ENCODE data around the gene TYK2. TPM values are rescaled to one million over a fixed set of nuclear protein-coding genes. Genes with fewer than 3 reads are reported as not detected.

Gene TYK2
- total and polyA plus RNA-seq, 2 of the 4 experiments (the other 2 are of a cell fraction): 40.9 to 97.9 TPM

DNA sequence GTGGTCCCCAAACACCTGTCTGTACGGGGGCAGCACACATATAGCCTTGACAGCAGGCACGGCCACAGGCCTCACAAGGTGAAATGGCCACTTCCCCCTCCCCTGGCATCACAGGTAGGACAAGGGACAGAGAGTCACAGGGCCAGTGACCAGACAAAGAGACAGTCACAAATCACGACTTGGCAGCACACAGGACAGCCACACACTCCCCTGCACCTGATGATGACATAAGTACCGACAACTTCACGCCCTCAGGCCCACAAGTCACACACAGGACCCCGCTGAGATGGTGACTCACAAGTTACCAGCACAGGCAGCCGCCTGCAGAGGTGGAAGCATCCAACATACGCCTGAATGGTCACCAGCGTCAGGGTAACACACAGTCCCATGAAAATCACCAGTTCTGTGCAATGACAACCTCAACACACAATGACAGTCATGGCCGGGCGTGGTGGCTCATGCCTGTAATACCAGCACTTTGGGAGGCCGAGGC lies 16.5 kb downstream of the TYK2 start:
- in situ Hi-C loops (cut with MboI; ENCODE audit: low sequenced_read_pairs) (no loop called here), intact Hi-C loops (cut with micrococcal nuclease) (no loop called here), dilution Hi-C loops (cut with HindIII; ENCODE audit: low sequenced_read_pairs, unreplicated experiment) (no loop called here)
- ChIA-PET CTCF (no interaction called here), POLR2A (ENCODE audit: unreplicated experiment) (no interaction called here)
- Histone ChIP-seq H2AFZ (replicated peaks; ENCODE audit: low read length, poor library complexity) (no peak overlapping the region), H2BK20ac (ENCODE audit: low read depth, low read length) (no peak overlapping the region), H3K27me3 (ENCODE audit: control insufficient read depth, insufficient read depth, low read length) (no peaks in the 10 kb centered on the region), H4K8ac (ENCODE audit: low read depth in 2 of 2, low read length in 2 of 2) (no peak overlapping the region), H3K18ac (ENCODE audit: low read depth, low read length) (no peak overlapping the region), H3K27ac (ENCODE audit: insufficient read depth, low read length) (no peak overlapping the region), H2AK5ac (ENCODE audit: low read depth, low read length) (no peak overlapping the region), H4K91ac (ENCODE audit: insufficient read depth, low read depth, low read length) (no peak overlapping the region), H3K4me3 (ENCODE audit: insufficient read depth, low read depth, low read length) (no peak overlapping the region), H3K36me3 (ENCODE audit: control insufficient read depth, insufficient read depth, low read length) (peaks cover 71% of the 10 kb centered on the region), H2BK120ac (ENCODE audit: low read depth, low read length) (no peak overlapping the region), H3K79me1 (ENCODE audit: low read depth in 1 of 2, low read length in 2 of 2) (peaks cover 0 to 8% of the 10 kb centered on the region in 2 experiments; a peak in 1 of 4 replicates), H3K14ac (replicated peaks; ENCODE audit: low read depth, low read length) (no peak overlapping the region), H2BK15ac (ENCODE audit: low read depth, low read length) (no peak overlapping the region), H3K9me1 (ENCODE audit: insufficient read depth, low read length) (no peaks in the 10 kb centered on the region), H3K9me3 (ENCODE audit: control insufficient read depth, insufficient read depth, low read length) (no peaks in the 10 kb centered on the region), H4K20me1 (ENCODE audit: insufficient read depth, low read length) (peaks cover 9% of the 10 kb centered on the region), H3K56ac (ENCODE audit: extremely low read depth, insufficient read depth, low read length) (no peak overlapping the region), H4K5ac (ENCODE audit: low read depth, low read length) (no peak overlapping the region), H3K4me1 (ENCODE audit: control insufficient read depth, insufficient read depth, low read length) (no peaks in the 10 kb centered on the region), H2BK5ac (ENCODE audit: low read depth, low read length, poor library complexity, severe bottlenecking) (no peak overlapping the region), H3K4ac (ENCODE audit: low read depth, low read length) (no peak overlapping the region), H2AK9ac (replicated peaks; ENCODE audit: low read depth, low read length, poor library complexity) (no peak overlapping the region), H3K23ac (ENCODE audit: low read depth, low read length) (no peak overlapping the region), H3K4me2 (ENCODE audit: low read depth, low read length) (no peak overlapping the region), H3K9ac (ENCODE audit: low read depth, low read length) (no peak overlapping the region)
- no peak for DNase-seq
- TF ChIP-seq MAFK (IDR thresholded peaks at IDR 0.05; ENCODE audit: low read depth, low read length) (no peak), RCOR1 (IDR thresholded peaks at IDR 0.05; ENCODE audit: insufficient replicate concordance, low read length) (no peak), CEBPB (IDR thresholded peaks at IDR 0.05; ENCODE audit: low read depth, low read length) (no peak), RAD21 (IDR thresholded peaks at IDR 0.05; ENCODE audit: low read length) (no peak), NFE2L2 (IDR thresholded peaks at IDR 0.05; ENCODE audit: low read depth, low read length) (no peak), MAZ (IDR thresholded peaks at IDR 0.05; ENCODE audit: borderline replicate concordance, low read depth, low read length) (no peak)
- TF ChIP-seq, protein P1, sequence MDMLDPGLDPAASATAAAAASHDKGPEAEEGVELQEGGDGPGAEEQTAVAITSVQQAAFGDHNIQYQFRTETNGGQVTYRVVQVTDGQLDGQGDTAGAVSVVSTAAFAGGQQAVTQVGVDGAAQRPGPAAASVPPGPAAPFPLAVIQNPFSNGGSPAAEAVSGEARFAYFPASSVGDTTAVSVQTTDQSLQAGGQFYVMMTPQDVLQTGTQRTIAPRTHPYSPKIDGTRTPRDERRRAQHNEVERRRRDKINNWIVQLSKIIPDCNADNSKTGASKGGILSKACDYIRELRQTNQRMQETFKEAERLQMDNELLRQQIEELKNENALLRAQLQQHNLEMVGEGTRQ (IDR thresholded peaks at IDR 0.05; ENCODE audit: low read depth, low read length): no peak
- TF ChIP-seq, protein P2, sequence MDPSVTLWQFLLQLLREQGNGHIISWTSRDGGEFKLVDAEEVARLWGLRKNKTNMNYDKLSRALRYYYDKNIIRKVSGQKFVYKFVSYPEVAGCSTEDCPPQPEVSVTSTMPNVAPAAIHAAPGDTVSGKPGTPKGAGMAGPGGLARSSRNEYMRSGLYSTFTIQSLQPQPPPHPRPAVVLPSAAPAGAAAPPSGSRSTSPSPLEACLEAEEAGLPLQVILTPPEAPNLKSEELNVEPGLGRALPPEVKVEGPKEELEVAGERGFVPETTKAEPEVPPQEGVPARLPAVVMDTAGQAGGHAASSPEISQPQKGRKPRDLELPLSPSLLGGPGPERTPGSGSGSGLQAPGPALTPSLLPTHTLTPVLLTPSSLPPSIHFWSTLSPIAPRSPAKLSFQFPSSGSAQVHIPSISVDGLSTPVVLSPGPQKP (IDR thresholded peaks at IDR 0.05; ENCODE audit: borderline replicate concordance, low read depth, low read length): no peak
- TF ChIP-seq, protein P3, sequence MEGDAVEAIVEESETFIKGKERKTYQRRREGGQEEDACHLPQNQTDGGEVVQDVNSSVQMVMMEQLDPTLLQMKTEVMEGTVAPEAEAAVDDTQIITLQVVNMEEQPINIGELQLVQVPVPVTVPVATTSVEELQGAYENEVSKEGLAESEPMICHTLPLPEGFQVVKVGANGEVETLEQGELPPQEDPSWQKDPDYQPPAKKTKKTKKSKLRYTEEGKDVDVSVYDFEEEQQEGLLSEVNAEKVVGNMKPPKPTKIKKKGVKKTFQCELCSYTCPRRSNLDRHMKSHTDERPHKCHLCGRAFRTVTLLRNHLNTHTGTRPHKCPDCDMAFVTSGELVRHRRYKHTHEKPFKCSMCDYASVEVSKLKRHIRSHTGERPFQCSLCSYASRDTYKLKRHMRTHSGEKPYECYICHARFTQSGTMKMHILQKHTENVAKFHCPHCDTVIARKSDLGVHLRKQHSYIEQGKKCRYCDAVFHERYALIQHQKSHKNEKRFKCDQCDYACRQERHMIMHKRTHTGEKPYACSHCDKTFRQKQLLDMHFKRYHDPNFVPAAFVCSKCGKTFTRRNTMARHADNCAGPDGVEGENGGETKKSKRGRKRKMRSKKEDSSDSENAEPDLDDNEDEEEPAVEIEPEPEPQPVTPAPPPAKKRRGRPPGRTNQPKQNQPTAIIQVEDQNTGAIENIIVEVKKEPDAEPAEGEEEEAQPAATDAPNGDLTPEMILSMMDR (conservative IDR thresholded peaks at IDR 0.05; ENCODE audit: low read depth, low read length): no peak
- no TSS peak for BruUV-seq (replicated peaks)
- ATAC-seq (ENCODE audit: low read depth): no peak
- 85% methylated on average over 8 of the region's 12 CpGs; no CpG with 5 or more reads in 1 of the 2 experiments for WGBS, 2 experiments (ENCODE audit: extremely low coverage in 2 of 2, insufficient read length in 1 of 2)

Data from IMR-90 (cell line).